ENCODE data around the gene PPTC7.
"Not testable (repeated sequence)": the region's sequence is repeated elsewhere in the genome, so short reads cannot be mapped to it uniquely, and the experiment has no call there.

Gene PPTC7

GRCh38 chr12:110583137-110584059, at the start of gene PPTC7:
PPTC7 (minus strand) TSS chr12:110583318; CDS start chr12:110583031, 287 bp downstream.
- DNase-seq: peak; percentile 89

- DNase-seq: no peak
Measured at GRCh38 chr12:110627500-110628195, 44.5 kb upstream of the PPTC7 start.

GRCh38 chr12:110622582-110622981, 39.5 kb upstream of the PPTC7 start:
- no peak for DNase-seq

- DNase-seq: no peak
Measured at GRCh38 chr12:110619534-110619953, 36.4 kb upstream of the PPTC7 start.

GRCh38 chr12:110616471-110617115, 33.5 kb upstream of the PPTC7 start:
- DNase-seq: no peak

GRCh38 chr12:110615171-110615570, 32.1 kb upstream of the PPTC7 start:
- DNase-seq: no peak

GRCh38 chr12:110613771-110614684, 30.9 kb upstream of the PPTC7 start, which contains the start of gene TCTN1:
TCTN1 (plus strand) TSS chr12:110614129; CDS start chr12:110614183, 54 bp downstream.
- DNase-seq: peak; percentile 81

GRCh38 chr12:110613071-110613770, 30.1 kb upstream of the PPTC7 start:
- DNase-seq: no peak

- no peak for DNase-seq
Measured at GRCh38 chr12:110606253-110606611, 23.1 kb upstream of the PPTC7 start.

GRCh38 chr12:110602085-110602814, 19.1 kb upstream of the PPTC7 start:
- DNase-seq: not testable (repeated sequence)

- DNase-seq: peak; percentile 13
Measured at GRCh38 chr12:110600254-110600653, 17.1 kb upstream of the PPTC7 start.

GRCh38 chr12:110599334-110599733, 16.2 kb upstream of the PPTC7 start:
- DNase-seq: no peak

GRCh38 chr12:110597885-110598284, 14.8 kb upstream of the PPTC7 start:
- DNase-seq: no peak

- DNase-seq: not testable (repeated sequence)
Measured at GRCh38 chr12:110592919-110593318, 9.8 kb upstream of the PPTC7 start.

GRCh38 chr12:110592078-110592477, 9.0 kb upstream of the PPTC7 start:
- DNase-seq: no peak

GRCh38 chr12:110591451-110592051, 8.4 kb upstream of the PPTC7 start:
- DNase-seq: no peak

GRCh38 chr12:110590806-110591326, 7.7 kb upstream of the PPTC7 start:
- no peak for DNase-seq

- no peak for DNase-seq
Measured at GRCh38 chr12:110590059-110590458, 6.9 kb upstream of the PPTC7 start.

- not testable (repeated sequence) for DNase-seq
Measured at GRCh38 chr12:110587102-110587501, 4.0 kb upstream of the PPTC7 start.

GRCh38 chr12:110585231-110585799, 2.2 kb upstream of the PPTC7 start:
- DNase-seq: no peak

Measured in DMS79 (cell line).